Measurements from ENCODE around the gene CFL1. TPM values are rescaled to one million over a fixed set of nuclear protein-coding genes. Genes with fewer than 3 reads are reported as not detected.
A peak's percentile ranks its signal among the peaks of the same experiment; 100 is the strongest.

CFL1 gene
- total RNA-seq, 1 donor from 2014 or later: 976 TPM

DNA sequence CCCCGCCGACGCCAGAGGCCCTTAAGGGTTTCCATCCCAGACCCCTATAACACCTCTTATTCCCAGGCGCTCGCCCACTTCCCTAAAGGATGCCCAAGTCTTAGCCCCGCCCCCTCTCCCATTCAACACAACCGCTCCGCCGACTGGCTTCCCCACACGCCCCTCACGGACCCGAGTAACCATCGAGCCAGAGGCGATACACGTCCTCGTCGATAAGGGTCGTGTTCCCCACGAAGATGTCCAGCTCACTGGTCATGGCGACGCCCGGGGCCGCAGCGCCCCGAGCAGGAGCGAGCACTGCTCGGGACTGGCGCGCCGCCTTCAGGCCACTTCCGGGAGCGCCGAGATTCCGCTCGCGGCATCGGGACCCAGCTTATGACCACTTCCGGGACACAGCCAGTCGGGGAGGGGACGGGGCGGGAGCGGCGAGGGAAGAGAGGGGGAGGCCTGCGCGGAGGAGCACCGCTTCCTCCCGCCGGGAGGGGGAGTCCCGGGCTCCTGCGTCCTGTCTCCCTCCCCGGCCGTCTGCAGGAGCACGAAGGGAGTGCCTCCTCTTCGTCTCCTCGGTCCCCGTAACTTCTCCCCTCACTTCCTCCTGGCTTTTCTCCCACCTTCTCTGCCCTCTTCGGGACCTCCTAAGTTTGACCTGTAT lies 30.3 kb upstream of the CFL1 start, which contains the start of gene FIBP:
Gene FIBP, minus strand, starts transcription at position 309 of the 652 bp plus-strand sequence. Its CDS starts 53 bp downstream, at position 256.
- peak; percentile 89 to 98 for DNase-seq (ENCODE audit: low read depth in 2 of 2)

DNA sequence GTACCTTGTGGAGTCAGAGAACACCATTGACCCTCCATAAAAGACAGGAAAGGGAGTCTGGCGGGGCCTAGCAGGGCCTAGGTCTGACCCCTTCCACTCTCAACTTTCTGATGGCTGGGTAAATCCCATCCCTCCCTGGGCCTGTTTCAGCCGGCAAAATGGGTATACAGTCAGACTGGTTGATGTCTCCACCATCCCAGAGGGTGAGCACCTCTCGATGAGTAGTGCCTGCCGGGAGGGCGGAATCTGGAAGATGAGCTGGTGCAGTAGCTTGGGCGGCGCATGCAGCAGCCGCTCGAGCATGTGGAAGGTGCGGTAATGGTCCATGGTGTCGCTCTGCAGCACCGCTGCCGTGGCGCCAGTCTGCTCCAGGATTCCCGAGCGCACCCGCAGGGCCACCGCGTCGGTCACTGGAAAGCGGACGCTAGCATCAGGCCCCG lies 29.8 kb upstream of the CFL1 start:
- DNase-seq (ENCODE audit: low read depth in 2 of 2): no peak

DNA sequence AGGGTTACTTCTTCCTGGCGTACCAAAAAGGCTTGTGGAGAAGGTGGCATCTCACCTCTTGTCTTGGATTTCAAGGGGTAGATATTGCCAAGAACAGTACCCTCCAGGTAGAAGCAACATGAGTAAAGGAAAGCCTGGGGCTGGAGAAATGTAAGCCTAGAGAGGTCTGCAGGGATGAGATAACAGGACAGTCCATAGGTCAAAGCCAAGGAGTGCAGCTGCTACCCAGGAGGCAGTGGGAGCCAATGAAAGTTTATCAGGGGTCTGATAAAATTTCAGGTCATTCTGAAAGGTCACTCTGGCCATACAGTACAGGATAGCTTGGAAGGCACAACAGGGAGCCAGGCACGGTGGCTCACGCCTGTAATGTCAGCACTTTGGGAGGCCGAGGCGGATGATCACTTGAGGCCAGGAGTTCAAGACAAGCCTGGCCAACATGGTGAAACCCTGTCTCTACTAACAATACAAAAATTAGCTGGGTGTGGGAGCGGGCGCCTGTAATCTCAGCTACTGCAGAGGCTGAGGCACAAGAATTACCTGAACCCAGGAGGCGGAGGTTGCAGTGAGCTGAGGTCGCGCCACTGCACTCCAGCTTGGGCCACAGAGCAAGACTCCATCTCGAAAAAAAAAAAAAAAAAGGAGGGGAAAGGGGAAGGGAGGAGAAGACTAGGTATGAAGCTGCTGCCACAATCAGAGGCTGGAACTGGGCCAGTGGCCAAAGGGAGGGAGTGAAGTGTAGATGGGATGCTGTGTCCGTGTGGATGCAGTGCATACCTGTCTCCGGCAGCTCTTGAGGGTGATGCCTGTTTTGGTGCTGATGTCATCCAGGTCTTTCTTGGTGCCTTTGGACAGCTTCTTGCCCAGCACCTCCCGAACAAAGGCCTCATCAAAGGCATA lies 29.1 kb upstream of the CFL1 start:
- no peak for DNase-seq (ENCODE audit: low read depth in 2 of 2)

DNA sequence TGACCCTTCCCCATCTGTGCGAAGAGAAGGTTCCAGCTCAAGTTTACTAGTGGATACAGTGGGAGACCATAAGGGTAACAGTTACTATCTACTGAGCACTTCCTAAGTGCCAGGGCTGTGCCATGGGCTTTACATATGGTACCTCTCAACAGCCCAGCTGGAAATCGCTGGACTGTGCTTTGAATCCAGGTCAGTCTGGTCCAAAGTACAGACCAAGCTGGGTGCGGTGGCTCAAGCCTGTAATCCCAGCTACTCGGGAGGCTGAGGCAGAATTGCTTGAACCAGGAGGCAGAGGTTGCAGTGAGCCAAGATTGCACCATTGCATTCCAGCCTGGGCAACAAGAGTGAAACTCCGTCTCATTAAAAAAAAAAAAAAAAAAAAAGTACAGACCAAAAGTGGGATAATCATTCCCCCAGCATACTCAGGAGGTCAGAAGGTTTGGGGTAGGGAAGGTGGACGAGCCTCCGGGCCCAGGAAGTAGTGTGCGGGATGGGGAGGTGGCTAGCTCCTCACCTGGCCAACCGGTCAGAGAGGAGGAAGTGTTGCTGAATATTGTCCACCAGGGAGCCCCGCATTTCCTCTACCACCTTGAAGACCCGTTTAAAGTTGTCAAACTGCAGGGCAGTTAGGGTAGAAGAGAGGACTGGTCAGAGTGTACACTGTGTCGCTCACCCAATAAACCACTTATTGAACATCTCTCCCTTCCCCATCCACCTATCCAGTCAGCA lies 28.0 kb upstream of the CFL1 start:
- DNase-seq (ENCODE audit: low read depth in 2 of 2): no peak

DNA sequence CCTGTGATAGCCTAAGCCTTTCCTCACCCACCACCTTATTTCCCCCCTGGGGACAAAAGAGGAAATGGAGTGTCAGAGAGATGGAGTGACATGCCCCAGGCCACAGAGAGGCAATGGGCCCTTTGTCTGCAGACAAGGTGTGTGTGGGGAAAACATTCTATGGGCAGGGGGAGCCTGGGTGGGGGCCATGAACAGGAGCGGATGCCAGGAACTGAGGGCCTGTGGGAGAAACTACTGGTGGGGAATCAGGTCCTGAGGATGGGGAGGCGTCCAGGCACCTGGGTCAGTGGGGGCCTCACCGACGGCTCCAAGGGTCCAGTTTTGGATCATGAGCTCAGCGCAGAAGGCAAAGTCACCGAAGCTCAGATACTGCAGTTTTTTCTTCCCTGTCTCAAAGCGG lies 27.3 kb upstream of the CFL1 start:
- DNase-seq (ENCODE audit: low read depth in 2 of 2): no peak

DNA sequence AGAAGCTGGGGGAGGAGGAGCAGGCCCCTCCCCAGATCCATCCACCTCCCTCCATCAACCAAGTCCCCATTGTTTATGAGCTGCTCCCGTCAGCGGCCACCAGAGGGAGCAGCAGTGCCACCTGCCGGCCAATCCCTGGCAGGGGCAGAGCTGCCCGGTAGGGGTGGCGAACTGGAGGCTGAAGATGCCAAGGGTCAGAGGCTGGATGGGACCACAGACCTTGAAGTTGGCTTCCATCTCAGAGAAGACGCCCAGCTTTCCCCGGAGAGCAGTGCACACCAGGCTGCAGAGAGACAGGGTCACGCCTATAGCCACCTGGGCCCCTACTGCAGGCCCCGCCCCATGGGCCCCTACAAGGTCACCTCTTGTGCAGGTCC lies 26.7 kb upstream of the CFL1 start:
- peak; percentile 66 to 83 for DNase-seq (ENCODE audit: low read depth in 2 of 2)

DNA sequence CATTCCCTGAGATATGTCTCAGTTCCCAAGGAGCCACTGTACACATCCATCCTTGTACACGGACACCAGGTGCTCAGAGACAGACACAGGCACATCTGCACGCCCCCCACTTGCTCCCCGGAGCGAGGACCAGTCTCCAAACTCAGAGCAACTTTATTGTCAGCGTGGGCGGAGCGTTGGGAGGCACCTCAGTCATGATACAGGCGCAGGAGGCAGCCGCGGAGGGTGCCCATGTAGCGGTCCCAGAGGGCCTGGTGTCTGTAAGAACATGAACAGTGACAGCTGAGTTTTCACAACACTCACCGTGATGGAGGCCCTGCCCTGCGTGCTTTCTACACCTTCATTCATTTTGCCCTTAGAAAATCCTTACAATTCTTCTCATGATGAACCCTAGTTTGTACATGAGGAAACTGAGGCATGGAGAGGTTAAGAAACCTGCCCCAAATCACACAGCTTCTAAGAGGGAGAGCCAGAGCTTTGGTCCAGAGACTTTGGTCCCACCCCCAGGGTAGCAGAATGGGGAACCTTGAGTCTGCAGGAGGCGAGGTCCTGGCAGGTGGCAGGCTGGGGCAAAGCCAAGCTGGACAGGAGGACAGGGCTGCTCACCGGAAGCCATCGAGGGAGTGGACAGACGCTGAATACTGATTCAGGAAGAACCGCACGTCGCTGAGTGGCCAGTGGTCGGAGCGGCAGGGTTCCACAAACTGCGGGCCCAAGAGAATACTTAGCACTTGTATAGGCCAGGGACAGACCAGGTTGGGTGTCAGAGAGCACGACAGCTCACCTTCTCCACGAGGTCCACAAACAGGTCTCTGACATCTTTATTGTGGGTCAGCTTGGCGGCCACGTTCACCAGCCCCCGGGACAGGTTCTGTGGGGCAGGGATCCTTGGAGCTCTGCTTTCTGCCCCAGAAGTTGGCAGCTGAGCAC lies 26.1 kb upstream of the CFL1 start:
- DNase-seq (ENCODE audit: low read depth in 2 of 2): no peak

DNA sequence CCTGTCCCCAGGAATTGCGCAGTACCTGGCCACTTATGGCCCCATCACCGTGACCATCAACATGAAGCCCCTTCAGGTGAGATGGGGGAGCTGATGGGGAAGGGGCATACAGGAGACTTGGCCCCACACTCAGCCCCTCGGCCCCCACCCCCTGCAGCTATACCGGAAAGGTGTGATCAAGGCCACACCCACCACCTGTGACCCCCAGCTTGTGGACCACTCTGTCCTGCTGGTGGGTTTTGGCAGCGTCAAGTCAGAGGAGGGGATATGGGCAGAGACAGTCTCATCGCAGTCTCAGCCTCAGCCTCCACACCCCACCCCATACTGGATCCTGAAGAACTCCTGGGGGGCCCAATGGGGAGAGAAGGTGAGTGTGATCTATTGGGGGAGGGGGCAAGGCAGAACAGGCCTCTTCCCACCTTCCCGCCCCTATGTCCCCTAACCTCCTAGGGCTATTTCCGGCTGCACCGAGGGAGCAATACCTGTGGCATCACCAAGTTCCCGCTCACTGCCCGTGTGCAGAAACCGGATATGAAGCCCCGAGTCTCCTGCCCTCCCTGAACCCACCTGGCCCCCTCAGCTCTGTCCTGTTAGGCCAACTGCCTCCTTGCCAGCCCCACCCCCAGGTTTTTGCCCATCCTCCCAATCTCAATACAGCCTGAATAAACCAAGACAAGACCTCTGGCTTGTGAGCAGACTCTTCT lies 25.2 kb upstream of the CFL1 start:
- no peak for DNase-seq (ENCODE audit: low read depth in 2 of 2)

DNA sequence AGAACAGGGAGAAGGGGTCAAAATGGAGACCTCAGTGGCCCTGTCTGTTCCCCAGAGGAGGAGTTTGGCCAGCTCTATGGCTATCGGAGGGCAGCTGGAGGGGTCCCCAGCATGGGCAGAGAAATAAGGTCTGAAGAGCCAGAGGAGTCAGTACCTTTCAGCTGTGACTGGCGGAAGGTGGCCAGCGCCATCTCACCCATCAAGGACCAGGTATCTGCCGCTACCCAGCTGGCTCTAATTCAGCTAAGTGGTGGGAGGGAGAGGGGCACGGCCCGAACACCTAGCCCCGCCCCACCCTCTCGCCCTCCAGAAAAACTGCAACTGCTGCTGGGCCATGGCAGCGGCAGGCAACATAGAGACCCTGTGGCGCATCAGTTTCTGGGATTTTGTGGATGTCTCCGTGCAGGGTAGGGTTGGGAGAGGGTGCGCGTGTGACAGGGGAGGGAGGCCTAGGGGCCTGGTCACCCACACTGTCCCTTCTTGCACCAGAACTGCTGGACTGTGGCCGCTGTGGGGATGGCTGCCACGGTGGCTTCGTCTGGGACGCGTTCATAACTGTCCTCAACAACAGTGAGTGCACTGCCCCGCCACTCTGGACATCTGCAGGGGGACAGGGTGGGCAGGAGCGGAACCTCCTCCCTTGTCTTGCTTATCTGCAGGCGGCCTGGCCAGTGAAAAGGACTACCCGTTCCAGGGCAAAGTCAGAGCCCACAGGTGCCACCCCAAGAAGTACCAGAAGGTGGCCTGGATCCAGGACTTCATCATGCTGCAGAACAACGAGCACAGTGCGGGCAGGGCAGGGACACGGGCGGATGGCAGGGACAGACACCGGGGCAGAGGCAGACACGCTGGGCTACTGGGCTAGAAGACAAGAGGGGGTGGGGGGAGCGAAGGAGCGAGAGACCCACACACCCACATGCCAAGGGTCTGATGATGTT lies 24.4 kb upstream of the CFL1 start:
- DNase-seq (ENCODE audit: low read depth in 2 of 2): no peak

DNA sequence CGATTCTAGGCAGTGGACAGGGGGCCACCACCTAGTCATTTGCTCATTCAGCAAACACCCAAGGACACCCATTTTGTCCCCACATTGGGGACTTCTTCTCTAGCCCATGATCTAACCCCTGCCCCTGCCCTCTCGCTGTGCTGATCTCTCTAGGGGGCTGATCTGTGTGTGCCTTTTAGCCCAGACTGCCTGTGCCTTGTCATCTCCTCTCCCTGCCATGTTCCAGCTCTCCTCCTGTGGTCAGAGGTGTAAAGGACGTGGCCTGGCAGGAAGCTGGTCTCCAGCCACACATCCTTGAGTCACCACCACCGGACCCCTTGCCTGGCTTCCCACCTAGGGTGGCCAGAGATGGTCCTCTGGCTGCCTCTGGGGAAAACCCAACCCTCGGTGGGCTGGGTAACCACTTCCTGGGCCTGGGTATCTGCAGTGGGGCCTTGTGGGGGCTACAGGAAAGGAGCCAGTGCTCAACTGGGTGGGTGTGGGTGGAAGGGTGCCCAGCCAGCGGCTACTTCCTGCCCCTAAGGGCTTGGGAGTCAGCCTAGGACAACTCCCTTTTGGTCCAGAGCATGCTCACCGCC lies 23.0 kb upstream of the CFL1 start:
- no peak for DNase-seq (ENCODE audit: low read depth in 2 of 2)

DNA sequence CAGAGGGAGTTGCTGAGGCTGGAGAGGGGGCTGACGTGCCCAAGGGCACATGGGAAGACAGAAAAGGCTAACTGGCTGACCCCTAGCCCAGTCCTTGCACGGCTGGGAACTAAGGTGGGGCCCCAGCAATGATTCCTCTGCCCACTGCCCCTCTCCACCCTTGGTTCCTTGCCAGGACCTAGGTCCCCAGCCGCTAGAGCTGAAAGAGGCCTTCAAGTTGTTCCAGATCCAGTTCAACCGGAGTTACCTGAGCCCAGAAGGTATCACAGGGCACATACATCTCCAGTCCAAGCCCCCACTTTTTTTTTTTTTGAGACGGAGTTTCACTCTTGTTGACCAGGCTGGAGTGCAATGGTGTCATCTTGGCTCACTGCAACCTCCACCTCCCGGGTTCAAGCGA lies 22.0 kb upstream of the CFL1 start:
- DNase-seq (ENCODE audit: low read depth in 2 of 2): no peak

DNA sequence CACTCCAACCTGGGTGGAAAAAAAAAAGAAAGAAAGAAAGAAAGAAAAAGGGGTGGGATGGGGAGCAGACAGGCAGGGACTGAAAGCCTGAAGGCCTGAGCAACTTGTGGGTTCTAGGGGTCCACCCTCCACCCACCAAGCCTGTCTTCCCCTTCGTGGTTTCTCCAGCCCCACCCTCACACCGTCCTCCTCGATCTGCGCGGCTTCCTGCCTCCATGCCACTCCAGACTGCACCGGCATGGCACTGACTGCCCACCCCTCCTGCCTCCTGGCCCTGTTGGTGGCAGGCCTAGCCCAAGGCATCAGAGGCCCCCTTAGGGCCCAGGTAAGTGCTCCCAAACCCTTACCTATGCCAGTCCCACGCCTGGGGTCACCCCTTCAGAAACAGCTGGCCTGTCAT lies 21.6 kb upstream of the CFL1 start, which contains the start of gene CTSW:
Gene CTSW, plus strand, starts transcription at position 221 of the 400 bp plus-strand sequence. Its CDS starts 18 bp downstream, at position 239.
- DNase-seq (ENCODE audit: low read depth in 2 of 2): no peak

DNA sequence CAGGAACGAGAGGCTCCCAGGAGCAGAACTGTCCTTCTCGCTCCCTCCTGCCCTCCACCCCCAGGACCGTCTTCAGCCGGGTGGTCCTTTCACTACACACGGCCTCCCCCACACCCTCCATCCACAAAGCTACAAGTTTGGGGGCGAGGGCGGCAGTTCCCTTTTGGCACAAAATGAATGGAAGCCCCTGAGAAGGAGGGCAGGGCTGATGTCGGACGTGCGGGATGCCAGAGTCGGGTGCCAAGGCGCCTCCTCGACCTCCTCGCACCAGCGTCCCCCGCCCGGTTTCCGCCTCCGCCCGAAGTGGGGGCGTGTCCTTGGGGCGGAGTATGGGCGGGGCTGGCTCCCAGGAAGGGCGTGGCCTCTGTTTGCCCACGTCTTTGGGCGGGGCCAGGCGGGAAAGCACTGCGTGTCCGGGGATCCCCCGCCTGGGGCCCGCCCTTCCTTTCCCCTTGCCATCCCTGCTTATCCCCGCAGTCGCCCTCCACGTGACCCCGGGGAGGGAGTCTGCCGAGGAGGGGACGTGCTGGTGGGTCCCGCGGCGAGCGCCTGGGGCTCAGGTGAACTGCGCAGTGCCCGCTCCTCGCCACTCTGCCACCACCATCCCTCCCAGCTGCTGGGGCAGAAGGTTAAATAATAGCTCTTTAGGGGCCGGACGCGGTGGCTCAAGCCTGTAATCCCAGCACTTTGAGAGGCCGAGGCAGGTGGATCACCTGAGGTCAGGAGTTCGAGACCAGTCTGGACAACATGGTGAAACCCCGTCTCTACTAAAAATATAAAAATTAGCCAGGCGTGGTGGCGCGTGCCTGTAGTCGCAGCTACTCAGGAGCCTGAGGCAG lies 15.6 kb upstream of the CFL1 start:
- DNase-seq (ENCODE audit: low read depth in 2 of 2): peak in 1 of 2 donors; percentile 84

DNA sequence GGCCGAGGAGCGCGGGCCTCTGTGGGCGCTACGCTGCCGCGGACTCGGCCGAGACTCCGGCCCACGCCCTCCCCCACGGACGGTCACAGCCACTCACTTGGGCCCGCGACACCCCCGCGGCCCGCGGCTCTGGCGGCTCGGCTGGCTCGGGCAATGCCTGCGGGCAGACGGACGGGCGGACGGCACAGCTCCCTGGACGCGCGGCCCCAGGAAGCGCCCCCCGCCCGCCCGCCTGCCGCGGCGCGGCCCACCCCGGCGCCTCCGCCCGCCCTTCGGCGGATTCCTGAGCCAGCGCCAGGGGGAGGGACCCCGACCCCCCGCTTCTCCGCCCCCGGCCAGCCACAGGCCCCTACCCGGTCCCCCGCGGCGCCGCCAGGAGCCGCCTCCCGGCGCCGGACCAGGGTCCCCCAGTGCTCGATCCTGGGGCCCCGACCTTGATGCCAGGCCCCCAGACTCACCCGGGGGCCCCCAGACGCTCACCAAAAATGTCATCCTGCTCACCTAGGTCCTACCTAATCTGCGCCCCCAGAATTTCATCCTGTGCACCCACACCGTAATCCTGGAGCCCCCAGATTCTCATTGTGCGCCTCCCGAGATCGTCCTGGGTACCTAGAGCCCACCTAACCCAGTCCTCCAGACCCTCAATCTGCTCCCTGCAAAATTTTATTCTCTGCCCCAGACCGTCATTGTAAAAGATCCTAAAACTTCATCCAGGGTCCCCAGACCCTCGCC lies 14.8 kb upstream of the CFL1 start, which contains the start of gene EFEMP2:
Gene EFEMP2, minus strand, starts transcription at position 215 of the 732 bp plus-strand sequence. CDS start 446 bp downstream, outside the sequence.
- no peak for DNase-seq (ENCODE audit: low read depth in 2 of 2)

DNA sequence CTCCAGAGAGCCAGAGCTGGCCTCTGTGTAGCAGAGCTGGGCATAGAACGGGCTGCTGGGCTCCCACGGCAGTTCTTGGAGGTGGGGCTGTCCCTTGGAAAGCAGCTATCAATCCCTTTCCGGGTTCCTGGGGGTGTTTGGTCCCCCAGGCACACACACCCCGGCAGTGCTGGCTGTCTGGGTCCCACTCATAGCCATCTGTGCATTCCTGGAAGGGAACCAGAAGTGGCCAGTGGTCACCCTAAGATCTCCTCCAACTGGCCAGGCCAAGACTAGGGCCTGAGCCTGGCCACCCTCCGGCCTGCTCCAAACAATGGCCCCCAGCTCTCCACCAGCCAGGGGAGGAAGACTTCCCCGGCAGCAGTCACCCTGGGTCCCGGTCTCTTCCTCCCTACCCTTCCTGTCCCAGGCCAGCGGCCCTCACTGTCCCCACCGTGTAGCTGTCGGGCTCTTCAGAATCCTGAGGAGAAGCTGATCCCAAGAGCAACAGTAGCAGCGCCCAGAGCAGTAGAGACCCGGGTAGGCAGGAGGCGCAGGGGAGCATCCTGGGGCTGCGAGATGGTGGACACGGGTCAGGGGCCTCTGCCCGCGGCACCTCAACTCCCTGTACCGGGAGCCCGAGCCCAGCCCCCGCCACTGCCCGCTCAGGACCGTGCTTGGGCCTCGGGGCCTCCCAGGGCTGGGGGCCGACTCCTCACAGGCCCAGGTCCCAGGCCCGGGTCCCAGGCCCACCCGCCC lies 14.0 kb upstream of the CFL1 start:
- no peak for DNase-seq (ENCODE audit: low read depth in 2 of 2)
